Thyroid gland (tissue), 4 donors: ENCODE measurements around the gene SYNPO2. TPM values are rescaled to one million over a fixed set of nuclear protein-coding genes. Genes with fewer than 3 reads are reported as not detected.
"Not testable (repeated sequence)": the region's sequence is repeated elsewhere in the genome, so short reads cannot be mapped to it uniquely, and the experiment has no call there.

Experiments
- DNase-seq, 2 donors: peaks; one replicate each; pipeline ENCODE4 v3.0.0-alpha.2; 2019
- H3K27ac ChIP-seq, 3 donors: fragments of 200-600 bp; sonication (generic); 1 replicate in 2 of 3; 2 replicates in 1 of 3; pipeline ENCODE4 v1.5.1; 2016 to 2019; ENCODE audit warnings: mild to moderate bottlenecking in 1 of 3, moderate library complexity in 1 of 3
- H3K27me3 ChIP-seq: fragments of 200-600 bp; sonication (generic); one replicate; pipeline ENCODE4 v1.5.1; 2019
- H3K36me3 ChIP-seq, 2 donors: fragments of 200-600 bp; sonication (generic); one replicate each; pipeline ENCODE4 v1.5.1; 2016 to 2019
- H3K4me1 ChIP-seq, 2 donors: fragments of 200-600 bp; sonication (generic); one replicate each; pipeline ENCODE4 v1.5.1; 2017 to 2019
- H3K4me3 ChIP-seq, 3 donors: fragments of 200-600 bp; sonication (generic); replicated peaks in 1 of 3; 1 replicate in 2 of 3; 2 replicates in 1 of 3; pipeline ENCODE4 v1.5.1; 2016; ENCODE audit warnings: mild to moderate bottlenecking in 1 of 3
- H3K9me3 ChIP-seq: fragments of 200-600 bp; sonication (generic); one replicate; pipeline ENCODE4 v1.5.1; 2017
- CTCF ChIP-seq, 6 experiments: fragments of 200-600 bp in 3 of 6; fragments of 450-650 bp in 3 of 6; sonication (generic) in 3 of 6; IDR thresholded peaks; one replicate each; pipeline ENCODE4 v1.5.1; 2016 to 2019; ENCODE audit warnings: antibody characterized with exemption in 6 of 6, mild to moderate bottlenecking in 2 of 6, inconsistent platforms in 1 of 6, moderate library complexity in 1 of 6
- POLR2A ChIP-seq, 2 donors: fragments of 450-650 bp; IDR thresholded peaks; one replicate each; pipeline ENCODE4 v1.6.1; 2017; ENCODE audit warnings: antibody characterized with exemption in 2 of 2, mild to moderate bottlenecking in 2 of 2, moderate library complexity in 1 of 2
- WGBS, 2 donors: methylation state at CpG; one replicate each; pipeline ENCODE4 v1.1.5; 2017; 5-methylcytosine and 5-hydroxymethylcytosine counted together
- intact Hi-C: fragments of 100-400 bp; cut with DNase I; formaldehyde crosslinking; loops from one replicate; pipeline ENCODE4 v1.15.1; 2023
- total RNA-seq, 4 donors: library from RNA; depleted of rRNA; stranded (reverse); fragments of >200 nt; gene quantifications; one replicate each; pipeline ENCODE4 v1.2.3, GENCODE V29; 2016

The SYNPO2 gene
- total RNA-seq, 4 donors from 2014 or later: 11.4 to 37.8 (median 23.8) TPM

DNA sequence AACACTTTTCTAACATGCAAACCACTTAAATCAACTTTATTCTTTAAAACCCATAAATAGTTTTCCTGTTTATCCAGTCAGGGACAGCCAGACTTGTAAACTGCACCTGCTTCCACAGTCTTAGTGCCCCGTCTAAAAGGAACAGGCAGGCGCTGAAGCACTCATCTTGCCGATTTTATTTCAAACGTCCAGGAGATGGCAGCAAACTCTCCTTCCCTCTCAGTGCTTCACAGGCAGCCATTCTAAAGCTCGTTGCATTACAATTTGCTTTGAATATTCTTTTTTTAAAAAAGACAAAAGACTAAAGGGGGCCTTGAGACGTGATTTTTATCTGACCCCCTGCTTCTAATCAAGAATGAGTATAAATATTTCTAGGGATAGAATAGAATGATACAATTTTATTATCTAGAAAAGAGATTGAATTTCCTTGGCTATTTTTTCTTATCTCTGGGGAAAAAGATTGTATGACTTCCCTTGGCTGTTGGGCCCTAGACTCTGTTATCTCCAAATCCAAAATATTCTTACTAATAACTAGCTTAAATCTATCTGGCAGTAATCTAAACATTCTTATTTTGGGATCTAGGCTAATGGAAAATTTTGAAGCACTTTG, 153.4 kb downstream of the SYNPO2 start:
- DNase-seq: peak; percentile 23 to 57
- H3K4me3 ChIP-seq: no peak overlapping the region
- no peaks in the 10 kb centered on the region for H3K36me3 ChIP-seq
- TF ChIP-seq POLR2A (IDR thresholded peaks at IDR 0.05) (no peak), CTCF (IDR thresholded peaks at IDR 0.05) (peak; percentile 27 to 75 (median 60))
- H3K27me3 ChIP-seq: no peaks in the 10 kb centered on the region
- intact Hi-C loops: loop anchor here (5.0 kb wide), 1 partner anchor 245 kb away; no protein-coding TSS in a partner anchor
- H3K4me1 ChIP-seq: peaks cover 0 to 13% of the 10 kb centered on the region in 2 donors
- 4 to 5% methylated on average over 6 of the region's 6 CpGs for WGBS, 2 donors
- H3K9me3 ChIP-seq: no peaks in the 10 kb centered on the region
- H3K27ac ChIP-seq: peak overlapping the region in 1 of 3 donors; percentile 2

GRCh38 chr4:119046263-119046662, 157.6 kb downstream of the SYNPO2 start:
- Histone ChIP-seq H3K4me3 (no peak overlapping the region), H3K27me3 (no peaks in the 10 kb centered on the region), H3K9me3 (no peaks in the 10 kb centered on the region), H3K36me3 (no peaks in the 10 kb centered on the region), H3K27ac (no peak overlapping the region), H3K4me1 (peaks cover 0 to 10% of the 10 kb centered on the region in 2 donors)
- intact Hi-C loops: no loop called here
- DNase-seq: peak; percentile 28 to 64
- 46 to 55% methylated on average over 4 of the region's 4 CpGs for WGBS, 2 donors
- TF ChIP-seq CTCF (IDR thresholded peaks at IDR 0.05) (no peak), POLR2A (IDR thresholded peaks at IDR 0.05) (no peak)

- H3K27me3 ChIP-seq, H3K4me1 ChIP-seq, H3K27ac ChIP-seq, intact Hi-C loops, DNase-seq, H3K36me3 ChIP-seq, H3K4me3 ChIP-seq, H3K9me3 ChIP-seq: not testable (repeated sequence)
- WGBS, 2 donors: 83 to 86% methylated on average over 5 of the region's 5 CpGs
Measured at GRCh38 chr4:119047059-119047458, 158.4 kb downstream of the SYNPO2 start.

- no peak for DNase-seq
- Histone ChIP-seq H3K9me3 (no peaks in the 10 kb centered on the region), H3K4me3 (no peak overlapping the region), H3K36me3 (no peaks in the 10 kb centered on the region), H3K27me3 (no peaks in the 10 kb centered on the region), H3K27ac (no peak overlapping the region), H3K4me1 (peaks cover 0 to 6% of the 10 kb centered on the region in 2 donors)
- intact Hi-C loops: no loop called here
- TF ChIP-seq POLR2A (IDR thresholded peaks at IDR 0.05) (no peak), CTCF (IDR thresholded peaks at IDR 0.05) (no peak)
Measured at GRCh38 chr4:119048446-119048845, 159.8 kb downstream of the SYNPO2 start.

DNA sequence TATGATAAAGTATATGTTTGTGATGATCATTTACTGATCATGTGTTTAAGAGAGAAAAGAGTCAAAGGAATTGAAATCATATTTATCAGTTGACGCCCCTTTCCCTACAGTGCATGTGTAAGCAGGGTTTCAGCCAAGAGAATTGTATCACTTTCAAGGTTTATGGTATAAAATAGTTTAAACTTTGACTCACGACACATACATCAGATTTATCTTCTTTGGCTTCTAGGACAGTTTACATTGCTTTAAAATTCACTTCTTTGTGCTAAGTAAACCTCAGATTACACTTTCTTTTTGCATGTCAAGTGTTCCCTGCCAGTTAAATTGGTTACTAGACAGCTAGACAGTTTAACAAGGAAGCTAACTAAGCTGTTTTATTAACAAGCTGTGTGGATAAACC, 160.7 kb downstream of the SYNPO2 start:
- no peak for TF ChIP-seq CTCF (IDR thresholded peaks at IDR 0.05)
- no peak for TF ChIP-seq POLR2A (IDR thresholded peaks at IDR 0.05)
- Histone ChIP-seq H3K27me3 (no peaks in the 10 kb centered on the region), H3K9me3 (no peaks in the 10 kb centered on the region), H3K36me3 (no peaks in the 10 kb centered on the region), H3K4me3 (no peak overlapping the region), H3K4me1 (peaks cover 0 to 6% of the 10 kb centered on the region in 2 donors), H3K27ac (no peak overlapping the region)
- no peak for DNase-seq
- WGBS, 2 donors: 87 to 96% methylated on average over 2 of the region's 2 CpGs
- intact Hi-C loops: no loop called here
